Ishikawa (cell line): ENCODE data around the gene GZMM.

Experiments used
- CEBPB ChIP-seq: IDR thresholded peaks from 2 replicates; pipeline ENCODE4 v1.6.1; 2012
- CREB1 ChIP-seq: IDR thresholded peaks from 2 replicates; pipeline ENCODE4 v1.6.1; 2012; ENCODE audit warnings: low read depth
- FOXM1 ChIP-seq: IDR thresholded peaks from 2 replicates; pipeline ENCODE4 v1.6.1; 2012; ENCODE audit warnings: low read depth, borderline replicate concordance
- MAX ChIP-seq: IDR thresholded peaks from 2 replicates; pipeline ENCODE4 v1.6.1; 2012
- RAD21 ChIP-seq: IDR thresholded peaks from 2 replicates; pipeline ENCODE4 v1.6.1; 2012; ENCODE audit warnings: low read depth
- TAF1 ChIP-seq: IDR thresholded peaks from 2 replicates; pipeline ENCODE4 v1.6.1; 2012; ENCODE audit warnings: low read depth, mild to moderate bottlenecking
- TCF12 ChIP-seq: IDR thresholded peaks from 2 replicates; pipeline ENCODE4 v1.6.1; 2012; ENCODE audit warnings: low read depth
- TEAD4 ChIP-seq: IDR thresholded peaks from 2 replicates; pipeline ENCODE4 v1.6.1; 2012
- USF1 ChIP-seq: IDR thresholded peaks from 2 replicates; pipeline ENCODE4 v1.6.1; 2012
- YY1 ChIP-seq: IDR thresholded peaks from 2 replicates; pipeline ENCODE4 v1.6.1; 2012; ENCODE audit warnings: low read depth
- TF ChIP-seq, protein P1 (sequence below): IDR thresholded peaks from 2 replicates; pipeline ENCODE4 v1.6.1; 2012; ENCODE audit warnings: low read depth, mild to moderate bottlenecking

- no peak for TF ChIP-seq TAF1
- TF ChIP-seq CREB1: no peak
- no peak for TF ChIP-seq YY1
- no peak for TF ChIP-seq FOXM1
- TF ChIP-seq, protein P1, sequence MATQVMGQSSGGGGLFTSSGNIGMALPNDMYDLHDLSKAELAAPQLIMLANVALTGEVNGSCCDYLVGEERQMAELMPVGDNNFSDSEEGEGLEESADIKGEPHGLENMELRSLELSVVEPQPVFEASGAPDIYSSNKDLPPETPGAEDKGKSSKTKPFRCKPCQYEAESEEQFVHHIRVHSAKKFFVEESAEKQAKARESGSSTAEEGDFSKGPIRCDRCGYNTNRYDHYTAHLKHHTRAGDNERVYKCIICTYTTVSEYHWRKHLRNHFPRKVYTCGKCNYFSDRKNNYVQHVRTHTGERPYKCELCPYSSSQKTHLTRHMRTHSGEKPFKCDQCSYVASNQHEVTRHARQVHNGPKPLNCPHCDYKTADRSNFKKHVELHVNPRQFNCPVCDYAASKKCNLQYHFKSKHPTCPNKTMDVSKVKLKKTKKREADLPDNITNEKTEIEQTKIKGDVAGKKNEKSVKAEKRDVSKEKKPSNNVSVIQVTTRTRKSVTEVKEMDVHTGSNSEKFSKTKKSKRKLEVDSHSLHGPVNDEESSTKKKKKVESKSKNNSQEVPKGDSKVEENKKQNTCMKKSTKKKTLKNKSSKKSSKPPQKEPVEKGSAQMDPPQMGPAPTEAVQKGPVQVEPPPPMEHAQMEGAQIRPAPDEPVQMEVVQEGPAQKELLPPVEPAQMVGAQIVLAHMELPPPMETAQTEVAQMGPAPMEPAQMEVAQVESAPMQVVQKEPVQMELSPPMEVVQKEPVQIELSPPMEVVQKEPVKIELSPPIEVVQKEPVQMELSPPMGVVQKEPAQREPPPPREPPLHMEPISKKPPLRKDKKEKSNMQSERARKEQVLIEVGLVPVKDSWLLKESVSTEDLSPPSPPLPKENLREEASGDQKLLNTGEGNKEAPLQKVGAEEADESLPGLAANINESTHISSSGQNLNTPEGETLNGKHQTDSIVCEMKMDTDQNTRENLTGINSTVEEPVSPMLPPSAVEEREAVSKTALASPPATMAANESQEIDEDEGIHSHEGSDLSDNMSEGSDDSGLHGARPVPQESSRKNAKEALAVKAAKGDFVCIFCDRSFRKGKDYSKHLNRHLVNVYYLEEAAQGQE: no peak
- no peak for TF ChIP-seq RAD21
- no peak for TF ChIP-seq USF1
- TF ChIP-seq MAX: no peak
- TF ChIP-seq TEAD4: no peak
- no peak for TF ChIP-seq CEBPB
- no peak for TF ChIP-seq TCF12
Measured at GRCh38 chr19:554817-555216, 11.0 kb downstream of the GZMM start.
